HG02610 (cell line): ENCODE measurements around the gene AUTS2.
A peak's percentile ranks its signal among the peaks of the same experiment; 100 is the strongest.

Experiments used
- ATAC-seq: cut with Tn5 transposase; IDR thresholded peaks from one replicate; pipeline ENCODE4 v1.9.1; 2021; ENCODE audit warnings: mild to moderate bottlenecking, moderate library complexity; ENCODE audit not compliant: unreplicated experiment

AUTS2 gene

DNA sequence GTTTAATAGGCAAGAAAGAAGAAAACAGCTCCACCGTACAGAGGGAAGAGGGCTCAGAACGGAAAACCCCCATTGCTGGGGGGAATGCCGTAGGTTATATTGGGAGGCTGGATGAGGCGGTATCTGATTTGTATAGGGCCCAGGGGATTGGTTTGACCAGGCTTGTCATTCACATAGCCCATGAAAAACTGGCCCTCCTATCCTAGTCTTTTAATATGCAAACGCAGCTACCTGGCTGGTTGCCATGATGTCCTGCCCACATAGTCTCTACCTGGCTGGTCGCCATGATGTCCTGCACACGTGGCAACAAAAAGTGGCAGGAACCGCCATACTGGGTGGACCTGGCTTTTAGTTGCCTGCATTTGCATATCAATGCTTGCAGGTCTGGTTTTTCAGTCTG lies 84.7 kb downstream of the AUTS2 start:
- ATAC-seq = peak; percentile 51

- ATAC-seq = peak; percentile 12
Observed at GRCh38 chr7:69684369-69685292, 86.4 kb downstream of the AUTS2 start.

DNA sequence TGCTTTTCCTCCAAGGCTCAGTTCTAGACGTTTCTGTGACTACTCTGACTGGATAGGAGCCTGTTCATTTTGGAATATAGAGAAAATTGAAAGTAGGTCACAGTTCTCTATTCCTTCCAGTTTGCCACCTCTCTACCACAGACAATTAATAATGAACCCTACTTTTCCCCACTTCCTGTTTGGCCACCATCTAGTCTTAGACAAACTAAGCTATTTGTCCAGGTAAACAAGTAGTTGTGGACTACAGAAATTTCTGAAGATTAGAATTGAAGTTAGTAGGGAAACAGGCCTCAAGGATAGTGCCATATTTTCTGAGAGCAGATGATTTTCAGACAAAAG lies 87.0 kb downstream of the AUTS2 start:
- peak; percentile 44 for ATAC-seq

DNA sequence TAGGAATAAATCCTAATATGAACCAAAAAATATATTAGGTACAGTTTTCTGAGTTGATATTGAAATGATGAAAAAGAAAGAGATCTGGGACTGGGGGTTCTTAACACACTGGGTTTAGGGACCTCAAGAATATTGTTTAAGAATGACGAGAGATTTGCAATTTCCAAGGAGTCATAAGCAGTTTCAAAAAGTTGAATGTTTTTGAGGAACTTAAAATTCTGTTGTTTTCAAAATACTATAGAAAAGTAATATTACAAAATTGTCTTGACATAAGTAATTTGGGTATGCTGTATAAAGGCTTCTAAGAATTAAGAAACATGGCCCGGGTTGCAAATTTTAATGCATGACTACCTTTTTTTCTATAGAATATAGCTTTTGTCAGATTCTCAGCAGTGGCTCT lies 88.1 kb downstream of the AUTS2 start:
- ATAC-seq = no peak

GRCh38 chr7:69687739-69688433 lies 89.6 kb downstream of the AUTS2 start:
- ATAC-seq = no peak

DNA sequence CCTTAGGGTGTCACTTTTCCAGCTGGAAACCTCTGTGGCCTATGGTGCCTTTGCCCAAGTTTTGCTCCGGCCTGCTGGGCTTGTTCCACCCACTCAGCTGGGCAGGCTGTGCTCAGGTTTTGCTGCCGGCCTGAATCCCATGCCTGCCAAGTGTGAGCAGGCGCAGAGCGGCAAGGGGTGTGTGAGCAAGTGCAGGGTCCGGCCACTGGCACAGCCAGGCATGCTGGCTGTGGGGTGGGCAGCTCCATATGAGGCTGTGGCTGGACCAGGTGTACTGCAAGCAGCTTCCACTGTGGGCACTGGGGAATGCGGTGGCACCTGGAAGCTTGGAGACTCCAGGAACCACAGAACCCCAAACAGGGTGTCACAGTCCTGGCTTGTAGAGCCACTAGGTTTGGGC lies 92.1 kb downstream of the AUTS2 start:
- no peak for ATAC-seq

- ATAC-seq = no peak
Observed at GRCh38 chr7:69691327-69691726, 93.1 kb downstream of the AUTS2 start.

- no peak for ATAC-seq
Observed at GRCh38 chr7:69691734-69692133, 93.5 kb downstream of the AUTS2 start.

- ATAC-seq = no peak
Observed at GRCh38 chr7:69692611-69693010, 94.3 kb downstream of the AUTS2 start.

GRCh38 chr7:69693042-69693441 lies 94.8 kb downstream of the AUTS2 start:
- ATAC-seq = no peak

GRCh38 chr7:69696054-69696591 lies 97.8 kb downstream of the AUTS2 start:
- ATAC-seq = peak; percentile 93

DNA sequence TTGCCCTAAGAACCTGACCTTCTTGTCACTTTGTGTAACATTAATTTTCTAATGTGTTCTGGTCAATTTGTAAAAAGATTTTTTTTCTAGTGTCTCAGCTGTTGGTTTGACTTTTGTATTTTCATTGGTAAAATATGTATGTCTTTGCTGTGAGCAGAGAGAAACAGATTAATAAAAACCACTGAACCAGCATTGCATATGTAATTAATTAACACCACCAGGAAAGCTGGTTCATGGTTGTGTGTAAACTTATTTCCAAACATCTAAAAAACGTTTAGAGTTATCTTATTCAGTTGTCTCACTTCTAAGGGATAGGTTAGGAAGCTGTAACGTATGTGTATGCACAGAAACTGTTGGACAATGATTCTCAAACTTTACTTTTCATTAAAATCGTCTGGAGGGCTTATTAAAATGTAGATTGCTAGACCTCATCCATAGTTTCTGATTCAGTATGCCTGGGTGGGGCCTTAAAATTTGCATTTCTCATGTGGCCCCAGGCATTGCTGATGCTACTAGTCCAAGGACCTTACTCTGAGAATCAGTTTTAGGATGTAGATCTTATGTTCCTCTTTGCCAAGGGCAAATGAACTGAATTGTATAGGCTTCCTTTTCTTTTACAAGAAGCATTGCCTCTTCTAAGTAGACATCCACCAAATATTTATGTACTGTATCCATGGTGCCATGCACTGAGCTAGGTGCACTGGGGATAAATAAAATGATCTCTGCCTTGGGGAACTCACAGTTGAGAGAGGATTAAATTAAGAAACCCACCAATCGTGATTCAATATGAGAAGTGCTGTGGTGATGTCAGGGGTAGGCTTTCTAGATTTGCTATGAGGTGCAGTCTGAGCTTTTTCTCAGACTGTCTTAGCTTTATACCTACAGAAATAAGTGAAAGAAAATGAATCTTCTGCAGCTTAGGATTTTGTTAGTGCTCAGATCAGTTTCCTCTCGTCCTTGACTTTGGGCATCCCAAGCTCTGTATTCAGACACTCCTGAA lies 98.7 kb downstream of the AUTS2 start:
- ATAC-seq = peak; percentile 23

GRCh38 chr7:69698109-69698825 lies 100.0 kb downstream of the AUTS2 start:
- ATAC-seq = no peak

DNA sequence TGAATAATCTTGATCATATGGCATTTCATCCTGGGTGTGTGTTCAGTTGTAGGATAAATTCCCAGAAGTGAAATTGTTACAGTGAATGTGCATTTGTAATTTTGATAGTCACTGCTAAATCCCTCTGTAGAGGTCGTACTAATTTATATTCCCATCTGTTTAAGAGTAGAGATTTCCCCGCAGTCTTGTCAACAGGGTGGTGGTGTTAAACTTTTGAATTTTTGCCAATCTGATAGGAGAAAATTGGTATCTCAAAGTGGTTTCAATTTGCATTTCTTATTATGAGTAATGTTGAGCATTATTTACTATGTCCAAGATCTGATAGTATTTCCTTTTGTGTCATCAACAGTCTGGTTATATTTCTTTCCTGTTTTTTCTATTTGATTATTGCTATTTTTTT lies 101.7 kb downstream of the AUTS2 start:
- ATAC-seq = no peak

GRCh38 chr7:69700331-69700730 lies 102.1 kb downstream of the AUTS2 start:
- ATAC-seq = no peak

DNA sequence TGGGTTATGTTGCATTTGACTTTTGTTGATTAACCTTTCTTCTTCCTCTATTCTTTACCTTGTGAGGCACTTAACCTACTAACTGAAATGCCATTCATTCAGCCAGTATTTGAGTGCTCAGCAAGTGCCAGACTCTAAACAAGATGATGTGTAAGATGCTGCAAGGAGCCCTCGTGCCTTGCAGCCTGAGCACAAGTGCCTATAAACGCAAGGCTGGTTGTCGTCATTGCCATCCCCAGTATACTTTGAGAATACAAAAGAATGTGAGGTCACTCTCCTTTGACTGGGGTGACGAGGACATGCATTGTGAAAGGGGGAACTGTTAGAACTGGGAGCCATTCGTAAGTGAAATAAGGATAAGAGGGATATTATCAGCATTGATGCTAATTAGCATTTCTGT lies 103.0 kb downstream of the AUTS2 start:
- ATAC-seq = no peak

- no peak for ATAC-seq
Observed at GRCh38 chr7:69702357-69702756, 104.1 kb downstream of the AUTS2 start.

DNA sequence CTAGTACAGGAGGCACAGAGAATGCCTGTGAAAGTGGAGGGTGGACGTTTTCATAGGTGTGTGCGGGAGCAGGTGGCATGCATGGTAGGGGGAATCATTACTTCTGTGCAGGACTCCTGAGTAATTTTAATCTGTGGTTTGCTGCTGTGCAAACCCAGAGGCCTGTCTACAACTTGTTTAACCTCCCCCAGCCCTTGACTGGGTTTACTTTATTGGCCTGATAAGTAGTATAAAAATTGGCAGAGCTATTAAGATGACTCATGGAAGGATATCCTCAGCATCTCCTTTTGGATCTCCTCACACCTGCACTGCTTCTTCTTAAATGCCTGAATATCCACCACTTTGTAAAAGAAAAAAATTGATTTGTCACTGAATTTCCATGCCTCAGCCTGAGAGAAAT lies 104.8 kb downstream of the AUTS2 start:
- ATAC-seq = no peak

- no peak for ATAC-seq
Observed at GRCh38 chr7:69706070-69706469, 107.8 kb downstream of the AUTS2 start.

DNA sequence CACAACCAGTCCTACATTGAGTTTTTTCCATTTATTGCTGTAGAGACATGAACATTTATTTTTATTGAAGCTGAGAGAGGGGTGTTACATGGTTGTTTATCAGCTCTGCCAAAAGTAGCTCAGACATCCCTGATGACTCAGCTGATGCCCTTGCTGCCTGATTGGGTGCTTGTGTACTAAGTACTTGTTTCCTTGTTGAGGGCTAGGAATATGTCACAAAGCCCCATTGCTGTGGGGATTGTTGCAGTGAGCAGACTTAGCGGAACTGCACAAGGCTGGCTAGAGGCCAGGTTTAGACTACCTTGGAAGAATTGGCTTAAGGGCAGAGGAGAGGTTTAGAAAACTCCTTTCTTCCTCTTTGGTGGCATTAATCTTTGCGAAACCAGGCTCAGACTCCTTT lies 110.6 kb downstream of the AUTS2 start:
- peak; percentile 69 for ATAC-seq
